ENCODE measurements around the gene PHF2.

GRCh38 chr9:93662952-93663572 is 86.7 kb downstream of the PHF2 start:
- TF ChIP-seq CTCF (IDR thresholded peaks at IDR 0.05) (no peak), POLR2A (IDR thresholded peaks at IDR 0.05) (no peak), POLR2AphosphoS5 (IDR thresholded peaks at IDR 0.05) (no peak)
